ENCODE data around the gene CHAT.

CHAT gene

GRCh38 chr10:49649294-49649693 lies 35.5 kb downstream of the CHAT start:
- Histone ChIP-seq H3K9me2 (replicated peaks; ENCODE audit: insufficient read depth, low read length) (no peaks in the 10 kb centered on the region), H3K4me2 (ENCODE audit: low read depth, low read length) (no peak overlapping the region)

GRCh38 chr10:49649936-49650723 lies 36.3 kb downstream of the CHAT start:
- Histone ChIP-seq H3K27ac (ENCODE audit: low read length) (no peak overlapping the region), H4K20me1 (ENCODE audit: insufficient read depth, low read length) (no peaks in the 10 kb centered on the region), H3K27me3 (replicated peaks; ENCODE audit: insufficient read depth, low read length) (no peaks in the 10 kb centered on the region), H3K9me3 (replicated peaks; ENCODE audit: insufficient read depth, low read length) (no peaks in the 10 kb centered on the region), H3K9me2 (replicated peaks; ENCODE audit: insufficient read depth, low read length) (no peaks in the 10 kb centered on the region), H3K79me2 (ENCODE audit: low read length) (no peaks in the 10 kb centered on the region), H3K4me2 (ENCODE audit: low read depth, low read length) (no peak overlapping the region), H3F3A (ENCODE audit: insufficient read depth, low read length) (no peaks in the 10 kb centered on the region), H3K36me3 (replicated peaks; ENCODE audit: insufficient read depth, low read length) (no peaks in the 10 kb centered on the region), H2AFZ (ENCODE audit: low read length) (no peak overlapping the region), H3K4me3 (ENCODE audit: low read length) (no peak overlapping the region), H3K4me1 (ENCODE audit: low read length) (no peaks in the 10 kb centered on the region), H3K9ac (ENCODE audit: low read length) (no peak overlapping the region)
- no peak for DNase-seq
- TF ChIP-seq EZH2 (optimal IDR thresholded peaks at IDR 0.05; ENCODE audit: low read depth, low read length) (no peak), EZH2phosphoT487 (IDR thresholded peaks at IDR 0.05; ENCODE audit: low read length) (no peak)
- TF ChIP-seq, protein P1, sequence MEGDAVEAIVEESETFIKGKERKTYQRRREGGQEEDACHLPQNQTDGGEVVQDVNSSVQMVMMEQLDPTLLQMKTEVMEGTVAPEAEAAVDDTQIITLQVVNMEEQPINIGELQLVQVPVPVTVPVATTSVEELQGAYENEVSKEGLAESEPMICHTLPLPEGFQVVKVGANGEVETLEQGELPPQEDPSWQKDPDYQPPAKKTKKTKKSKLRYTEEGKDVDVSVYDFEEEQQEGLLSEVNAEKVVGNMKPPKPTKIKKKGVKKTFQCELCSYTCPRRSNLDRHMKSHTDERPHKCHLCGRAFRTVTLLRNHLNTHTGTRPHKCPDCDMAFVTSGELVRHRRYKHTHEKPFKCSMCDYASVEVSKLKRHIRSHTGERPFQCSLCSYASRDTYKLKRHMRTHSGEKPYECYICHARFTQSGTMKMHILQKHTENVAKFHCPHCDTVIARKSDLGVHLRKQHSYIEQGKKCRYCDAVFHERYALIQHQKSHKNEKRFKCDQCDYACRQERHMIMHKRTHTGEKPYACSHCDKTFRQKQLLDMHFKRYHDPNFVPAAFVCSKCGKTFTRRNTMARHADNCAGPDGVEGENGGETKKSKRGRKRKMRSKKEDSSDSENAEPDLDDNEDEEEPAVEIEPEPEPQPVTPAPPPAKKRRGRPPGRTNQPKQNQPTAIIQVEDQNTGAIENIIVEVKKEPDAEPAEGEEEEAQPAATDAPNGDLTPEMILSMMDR (IDR thresholded peaks at IDR 0.05; ENCODE audit: low read length): no peak

More at GRCh38 chr10:49649294-49649693, 35.5 kb downstream of the CHAT start:
- Histone ChIP-seq H3K4me1 (ENCODE audit: low read length) (no peaks in the 10 kb centered on the region), H2AFZ (ENCODE audit: low read length) (no peak overlapping the region), H3K4me3 (ENCODE audit: low read length) (no peak overlapping the region), H3K27me3 (replicated peaks; ENCODE audit: insufficient read depth, low read length) (no peaks in the 10 kb centered on the region), H3K9ac (ENCODE audit: low read length) (no peak overlapping the region), H3F3A (ENCODE audit: insufficient read depth, low read length) (no peaks in the 10 kb centered on the region), H3K27ac (ENCODE audit: low read length) (no peak overlapping the region), H3K36me3 (replicated peaks; ENCODE audit: insufficient read depth, low read length) (no peaks in the 10 kb centered on the region), H3K9me3 (replicated peaks; ENCODE audit: insufficient read depth, low read length) (no peaks in the 10 kb centered on the region), H4K20me1 (ENCODE audit: insufficient read depth, low read length) (no peaks in the 10 kb centered on the region), H3K79me2 (ENCODE audit: low read length) (no peaks in the 10 kb centered on the region)
- TF ChIP-seq EZH2phosphoT487 (IDR thresholded peaks at IDR 0.05; ENCODE audit: low read length) (no peak), EZH2 (optimal IDR thresholded peaks at IDR 0.05; ENCODE audit: low read depth, low read length) (no peak)
- TF ChIP-seq, protein P1 (IDR thresholded peaks at IDR 0.05; ENCODE audit: low read length): no peak
- DNase-seq: no peak

DNA sequence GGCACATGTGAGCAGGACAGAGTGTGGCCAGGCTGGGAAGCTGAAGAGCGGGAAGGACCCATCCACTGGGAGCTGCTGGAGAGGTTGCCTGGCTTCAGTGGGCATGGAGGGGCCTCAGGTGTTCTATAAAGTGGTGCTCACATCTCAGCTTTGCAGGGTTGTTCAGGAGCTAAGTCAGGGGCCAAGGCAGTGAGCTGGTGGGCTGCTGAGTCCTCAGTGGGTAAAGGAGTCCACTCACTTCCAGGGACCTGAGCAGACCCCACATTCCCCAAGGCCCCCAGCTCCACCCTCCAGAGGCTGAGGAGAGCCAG lies 36.8 kb downstream of the CHAT start:
- Histone ChIP-seq H3K4me2 (ENCODE audit: low read depth, low read length) (no peak overlapping the region), H4K20me1 (ENCODE audit: insufficient read depth, low read length) (no peaks in the 10 kb centered on the region), H3F3A (ENCODE audit: insufficient read depth, low read length) (no peaks in the 10 kb centered on the region), H3K27ac (ENCODE audit: low read length) (no peak overlapping the region), H3K36me3 (replicated peaks; ENCODE audit: insufficient read depth, low read length) (no peaks in the 10 kb centered on the region), H2AFZ (ENCODE audit: low read length) (no peak overlapping the region), H3K9me3 (replicated peaks; ENCODE audit: insufficient read depth, low read length) (no peaks in the 10 kb centered on the region), H3K79me2 (ENCODE audit: low read length) (no peaks in the 10 kb centered on the region), H3K4me1 (ENCODE audit: low read length) (no peaks in the 10 kb centered on the region), H3K4me3 (ENCODE audit: low read length) (no peak overlapping the region), H3K9me2 (replicated peaks; ENCODE audit: insufficient read depth, low read length) (no peaks in the 10 kb centered on the region), H3K9ac (ENCODE audit: low read length) (no peak overlapping the region), H3K27me3 (replicated peaks; ENCODE audit: insufficient read depth, low read length) (no peaks in the 10 kb centered on the region)
- TF ChIP-seq EZH2 (optimal IDR thresholded peaks at IDR 0.05; ENCODE audit: low read depth, low read length): no peak
- no peak for TF ChIP-seq EZH2phosphoT487 (IDR thresholded peaks at IDR 0.05; ENCODE audit: low read length)
- DNase-seq: no peak
